GM10847 (cell line): ENCODE measurements around the gene PACS1.

Experiments
- POLR2A ChIP-seq: IDR thresholded peaks from 2 replicates; pipeline ENCODE4 v1.6.1; 2011; ENCODE audit not compliant: insufficient read length; ENCODE audit errors: extremely low read depth

The PACS1 gene

DNA sequence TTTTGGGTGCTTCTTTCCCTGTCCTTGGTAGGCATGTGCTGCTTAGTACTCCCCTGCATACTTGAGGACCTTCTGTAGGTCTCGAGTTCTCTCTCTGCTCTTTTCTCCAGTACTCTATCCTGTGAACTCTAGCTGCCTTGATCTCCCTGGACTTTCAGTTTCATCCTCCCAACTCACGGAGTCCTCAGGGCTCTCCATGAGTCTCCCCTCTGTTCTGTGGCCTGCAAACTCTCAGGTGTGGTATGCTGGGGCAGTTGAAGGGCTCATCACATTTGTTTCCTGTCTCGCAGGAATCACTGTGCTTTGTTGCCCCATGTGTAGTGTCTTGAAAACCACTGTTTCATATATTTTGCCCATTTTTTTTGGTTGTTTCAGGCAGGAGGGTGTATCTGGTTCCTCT, 3.3 kb upstream of the PACS1 start:
- TF ChIP-seq POLR2A: no peak

DNA sequence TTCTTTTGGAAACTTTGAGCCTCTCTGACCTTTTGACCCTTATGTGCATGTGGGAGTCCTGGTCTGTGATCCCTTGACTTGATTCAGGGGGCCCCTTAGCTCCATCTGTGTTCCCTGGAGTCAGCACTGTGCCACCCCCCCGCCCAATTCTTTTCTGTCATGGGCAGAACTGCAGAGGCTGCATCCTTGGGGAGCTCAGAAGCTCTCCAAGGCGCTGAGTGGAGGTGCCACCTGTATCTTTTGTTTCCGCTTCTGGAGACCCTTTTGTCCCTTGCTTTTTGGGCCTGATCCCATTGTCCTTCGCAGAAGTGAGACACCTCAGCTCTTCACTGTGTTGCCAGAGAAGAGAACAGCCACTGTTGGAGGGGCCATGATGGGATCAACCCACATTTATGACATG, 2.4 kb upstream of the PACS1 start:
- TF ChIP-seq POLR2A: no peak

DNA sequence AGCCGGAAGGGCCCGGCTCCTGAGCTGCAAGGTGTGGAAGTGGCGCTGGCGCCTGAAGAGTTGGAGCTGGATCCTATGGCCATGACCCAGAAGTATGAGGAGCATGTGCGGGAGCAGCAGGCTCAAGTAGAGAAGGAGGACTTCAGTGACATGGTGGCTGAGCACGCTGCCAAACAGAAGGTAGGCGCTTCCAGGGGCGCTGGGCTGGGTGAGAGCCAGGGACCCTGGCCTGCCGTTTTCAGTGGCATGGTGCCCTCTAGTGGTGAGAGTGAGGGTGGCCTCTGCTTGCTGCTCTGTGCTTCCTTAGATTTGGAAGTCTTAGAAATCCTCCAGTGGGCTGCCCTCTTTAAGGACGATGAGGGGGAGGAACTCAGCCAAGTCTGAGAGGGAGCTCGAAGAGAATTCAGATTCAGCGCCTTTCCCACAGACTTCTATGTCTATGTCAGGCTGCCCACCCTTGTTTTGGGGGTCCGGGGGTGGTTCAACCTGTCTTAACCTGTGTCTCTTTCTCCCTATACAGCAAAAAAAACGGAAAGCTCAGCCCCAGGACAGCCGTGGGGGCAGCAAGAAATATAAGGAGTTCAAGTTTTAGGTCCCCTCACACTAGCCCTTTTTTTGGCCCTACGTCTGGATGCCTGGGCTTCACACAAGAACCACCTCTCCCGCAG, 1.8 kb upstream of the PACS1 start:
- no peak for TF ChIP-seq POLR2A

DNA sequence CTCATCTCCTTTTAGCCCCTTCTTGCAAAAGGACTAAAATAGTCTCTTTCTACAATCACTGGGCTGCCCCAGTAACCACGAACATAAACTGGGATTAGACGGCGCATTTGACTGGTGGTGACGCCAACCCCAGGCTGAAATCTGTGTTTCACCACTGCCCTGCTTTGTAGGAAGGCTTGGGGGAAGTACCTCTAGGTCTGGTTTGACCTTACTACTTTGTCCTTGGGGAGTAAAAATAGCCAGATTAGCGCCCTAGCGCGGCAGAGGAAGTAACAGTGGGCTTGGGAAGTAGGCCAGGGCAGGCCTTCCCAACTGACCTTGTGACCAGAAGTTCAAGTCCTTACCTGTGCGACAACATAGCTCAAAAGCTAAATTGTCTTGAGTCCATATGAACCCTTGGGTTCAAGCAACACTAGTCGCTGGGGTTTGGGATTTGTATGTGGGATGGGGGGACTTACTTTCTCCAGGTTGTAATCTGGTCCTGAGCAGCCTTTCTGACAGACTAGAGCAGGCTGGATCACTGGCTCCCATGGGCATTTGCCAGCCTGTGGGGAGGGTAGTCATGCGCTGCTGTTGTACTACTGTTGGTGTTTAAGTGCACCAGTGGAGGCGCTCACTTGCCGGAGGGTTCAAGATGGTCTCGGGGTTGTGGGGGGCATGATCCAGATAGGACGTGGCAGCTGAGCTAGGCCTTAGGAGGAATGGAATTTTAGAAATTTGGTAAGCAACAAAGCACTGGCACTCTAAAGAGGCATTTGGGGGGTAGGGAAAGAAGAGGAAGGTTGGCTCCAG, 953 bp upstream of the PACS1 start:
- no peak for TF ChIP-seq POLR2A

DNA sequence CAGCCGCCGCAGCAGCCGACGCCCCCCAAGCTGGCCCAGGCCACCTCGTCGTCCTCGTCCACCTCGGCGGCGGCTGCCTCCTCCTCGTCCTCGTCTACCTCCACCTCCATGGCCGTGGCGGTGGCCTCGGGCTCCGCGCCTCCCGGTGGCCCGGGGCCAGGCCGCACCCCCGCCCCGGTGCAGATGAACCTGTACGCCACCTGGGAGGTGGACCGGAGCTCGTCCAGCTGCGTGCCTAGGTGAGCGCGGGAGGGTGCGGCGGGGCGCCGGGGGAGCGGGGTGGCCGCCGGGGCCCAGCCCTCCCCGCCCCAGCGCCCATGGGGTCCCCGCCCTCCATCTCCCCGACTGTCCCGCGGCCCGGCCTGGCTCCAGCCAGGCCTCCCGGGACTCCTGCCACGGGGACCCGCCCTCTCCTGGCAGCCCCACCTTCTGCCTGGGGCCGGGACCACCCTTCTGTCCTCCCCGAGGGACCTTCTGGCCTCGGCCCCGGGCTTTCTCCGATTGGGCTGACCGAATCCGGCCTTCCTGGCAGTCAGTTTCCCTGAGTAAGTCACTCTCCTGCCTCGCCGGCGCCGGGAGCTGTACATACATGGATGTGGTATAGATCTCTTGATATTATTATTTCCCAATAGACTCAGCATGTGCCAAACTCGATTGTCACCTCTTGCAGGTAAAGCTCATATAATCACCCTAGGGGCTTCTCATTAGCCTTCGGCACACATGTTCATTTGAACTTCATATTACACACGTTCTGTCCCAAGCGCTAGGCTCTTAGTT, 720 bp downstream of the PACS1 start:
- no peak for TF ChIP-seq POLR2A

DNA sequence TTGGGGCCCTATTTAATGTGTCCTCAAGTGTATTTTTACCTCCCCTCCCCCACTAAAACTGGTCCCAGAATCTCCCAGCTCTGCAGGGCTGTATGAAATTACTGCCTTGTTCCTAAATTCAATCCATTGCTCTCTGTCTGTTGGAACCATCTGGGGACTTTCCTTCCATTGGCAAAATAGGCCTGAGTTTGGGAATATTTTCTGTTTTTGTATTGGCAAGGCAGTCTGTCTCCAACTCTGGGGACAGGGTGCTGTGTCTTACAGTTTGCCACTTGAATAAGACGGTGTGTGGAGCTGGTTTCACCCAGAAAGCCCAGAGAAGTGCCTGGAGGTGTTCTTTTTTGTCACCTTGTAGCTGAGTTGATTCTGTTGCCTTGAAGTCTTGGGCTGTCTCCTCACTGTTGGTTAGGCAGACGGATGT, 1.3 kb downstream of the PACS1 start:
- TF ChIP-seq POLR2A: no peak

DNA sequence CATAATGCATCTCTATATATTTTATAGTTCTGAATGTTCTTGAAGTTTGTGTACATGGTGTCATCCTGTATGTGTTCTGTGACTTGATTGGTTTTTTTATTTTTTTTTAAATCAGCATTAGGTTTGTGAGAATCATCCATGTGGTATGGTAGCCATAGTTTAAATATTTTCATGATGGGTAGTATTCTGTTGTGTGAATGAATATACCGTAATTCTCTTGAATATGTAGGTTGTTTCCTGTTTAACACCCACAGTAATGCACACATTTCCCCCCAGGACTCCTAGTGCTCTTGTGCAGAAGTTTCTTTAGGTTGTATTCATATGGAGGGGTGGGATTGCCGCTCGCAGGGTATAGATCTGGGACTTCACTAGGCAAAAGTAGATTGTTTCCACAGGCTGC, 2.0 kb downstream of the PACS1 start:
- no peak for TF ChIP-seq POLR2A

DNA sequence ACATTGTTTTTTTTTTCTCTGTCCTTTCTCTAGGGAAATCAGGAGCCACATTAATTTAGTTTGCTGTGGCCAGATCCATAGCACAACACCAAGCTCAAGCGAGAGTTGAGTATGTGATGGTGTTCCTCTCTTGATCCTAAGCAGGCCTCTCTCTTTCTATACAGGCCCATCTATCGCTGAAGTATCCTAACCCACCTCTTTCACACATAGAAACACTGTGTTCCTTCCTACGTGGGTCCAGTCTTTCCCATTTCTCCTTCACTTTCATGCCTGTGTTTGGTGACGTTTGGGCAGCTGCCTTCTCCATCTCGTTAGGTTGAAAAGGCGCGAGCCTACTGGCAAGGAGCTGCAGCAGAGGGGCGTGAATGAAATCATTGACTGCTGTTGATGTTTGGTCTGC, 2.4 kb downstream of the PACS1 start:
- TF ChIP-seq POLR2A: no peak

DNA sequence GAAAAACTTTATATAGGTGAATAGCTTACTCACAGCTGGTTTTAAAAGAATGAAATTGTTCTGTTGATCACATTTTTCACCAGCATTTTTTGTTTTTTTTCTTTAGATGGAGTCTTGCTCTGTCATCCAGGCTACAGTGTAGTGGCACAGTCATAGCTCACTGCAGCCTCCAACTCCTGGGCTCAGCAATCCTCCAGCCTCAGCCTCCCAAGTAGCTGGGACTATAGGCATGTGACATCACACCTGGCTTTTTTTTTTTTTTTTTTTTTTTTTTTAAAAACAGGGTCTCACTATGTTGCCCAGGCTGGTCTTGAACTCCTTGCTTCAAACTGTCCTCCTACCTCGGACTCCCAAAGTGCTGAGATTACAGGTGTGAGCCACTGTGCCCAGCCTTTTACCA, 3.6 kb downstream of the PACS1 start:
- TF ChIP-seq POLR2A: no peak

DNA sequence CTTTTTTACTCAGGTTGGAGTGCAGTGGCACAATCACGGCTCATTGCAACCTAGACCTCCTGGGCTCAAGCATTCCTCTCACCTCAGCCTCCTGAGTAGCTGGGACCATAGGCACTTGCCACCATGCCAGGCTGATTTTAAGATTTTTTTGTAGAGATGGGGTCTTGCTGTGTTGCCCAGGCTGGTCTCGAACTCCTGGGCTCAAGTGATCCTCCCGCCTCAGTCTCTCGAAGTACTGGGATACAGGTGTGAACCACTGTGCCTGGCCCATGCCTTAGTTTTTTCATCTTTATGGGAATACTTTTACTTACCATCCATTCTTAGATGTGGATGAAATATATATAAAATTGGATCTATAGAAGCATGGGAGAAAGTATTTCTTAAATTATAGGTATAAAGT, 5.2 kb downstream of the PACS1 start:
- no peak for TF ChIP-seq POLR2A

DNA sequence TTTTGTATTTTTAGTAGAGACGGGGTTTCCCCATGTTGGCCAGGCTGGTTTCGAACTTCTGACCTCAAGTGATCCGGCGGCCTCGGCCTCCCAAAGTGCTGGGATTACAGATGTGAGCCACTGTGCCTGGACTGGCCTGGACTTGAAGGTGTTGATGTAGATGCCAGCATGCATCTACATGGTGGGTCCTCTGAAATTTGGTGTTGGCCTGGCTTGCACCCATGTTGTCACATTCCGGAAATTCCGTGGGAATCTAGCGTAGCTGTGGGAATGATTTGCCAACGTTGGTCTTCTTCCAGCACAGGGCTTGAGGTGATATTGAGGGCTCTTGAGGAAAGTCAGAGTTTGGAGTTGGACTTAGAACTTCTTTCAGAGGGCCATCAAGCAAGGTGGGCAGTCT, 6.5 kb downstream of the PACS1 start:
- no peak for TF ChIP-seq POLR2A

DNA sequence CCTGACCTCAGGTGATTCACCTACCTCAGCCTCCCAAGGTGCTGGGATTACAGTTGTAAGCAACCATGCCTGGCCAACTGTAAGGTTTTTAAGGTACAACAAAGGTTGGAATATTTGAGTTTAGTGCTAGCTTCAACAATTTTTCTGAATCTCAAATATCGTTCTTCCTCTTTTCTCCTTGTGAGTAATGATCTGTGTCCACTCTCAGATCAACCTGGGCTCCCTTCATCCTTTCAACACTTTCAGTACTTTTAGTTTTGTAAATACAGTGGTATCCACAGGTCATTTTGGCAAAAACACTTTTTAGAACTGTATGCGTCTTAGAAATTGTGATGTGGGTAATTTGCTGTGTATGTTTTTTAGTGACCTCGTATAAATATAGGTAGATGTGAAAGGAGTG, 7.9 kb downstream of the PACS1 start:
- TF ChIP-seq POLR2A: no peak

DNA sequence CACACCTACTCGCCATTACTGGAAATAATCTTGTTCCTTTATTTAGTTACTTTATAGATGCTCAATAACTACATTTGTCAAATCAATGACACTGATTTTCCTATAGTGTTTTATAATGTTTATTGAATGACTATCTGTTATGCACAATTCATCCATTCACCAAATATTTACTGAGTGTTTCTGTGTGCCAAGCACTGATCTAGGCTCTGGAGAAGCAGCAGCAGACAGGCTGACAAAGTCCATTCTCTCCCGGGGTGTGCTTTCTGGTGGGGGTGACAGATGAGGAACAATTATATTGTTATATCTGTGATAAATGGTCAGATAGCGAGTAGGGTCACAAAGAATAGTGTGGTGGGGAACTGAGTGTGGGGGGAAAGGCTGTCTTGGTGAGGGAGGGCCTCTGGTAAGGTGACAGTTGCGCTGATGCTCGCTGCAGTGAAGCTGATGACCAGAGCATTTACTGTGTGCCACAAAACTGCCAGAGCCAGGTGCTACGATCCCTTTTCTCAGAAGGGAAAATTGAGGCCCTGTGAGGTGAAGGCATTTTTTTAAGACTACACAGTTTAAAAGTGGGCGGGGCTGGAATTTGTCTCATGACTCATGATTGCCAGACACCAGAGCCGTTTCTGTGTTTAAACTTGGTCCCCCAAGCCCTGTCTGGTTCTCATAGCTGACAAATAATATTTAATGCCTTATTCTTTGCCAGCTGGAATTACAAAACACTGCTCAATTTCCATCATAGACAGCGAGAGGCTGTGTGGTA, 10.2 kb downstream of the PACS1 start:
- TF ChIP-seq POLR2A: no peak

DNA sequence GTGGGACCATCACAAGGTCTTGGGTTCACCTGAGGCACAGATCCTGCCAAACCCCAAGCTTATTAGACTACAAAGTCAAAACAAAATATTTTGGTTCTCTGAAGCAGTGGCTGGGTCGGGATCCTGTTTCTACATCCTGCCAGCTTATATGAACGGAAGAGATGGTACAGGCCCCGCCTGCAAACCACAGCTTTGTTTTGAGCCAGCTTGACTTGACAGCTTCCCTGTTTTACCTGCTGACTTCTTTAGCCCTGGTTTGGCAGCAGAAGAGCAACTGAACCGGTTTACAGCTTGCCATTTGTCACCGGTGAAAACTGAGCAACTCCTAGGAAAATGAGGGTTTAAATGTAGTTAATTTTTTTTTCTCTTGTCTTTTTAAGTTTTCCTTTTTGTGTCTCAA, 11.4 kb downstream of the PACS1 start:
- no peak for TF ChIP-seq POLR2A

DNA sequence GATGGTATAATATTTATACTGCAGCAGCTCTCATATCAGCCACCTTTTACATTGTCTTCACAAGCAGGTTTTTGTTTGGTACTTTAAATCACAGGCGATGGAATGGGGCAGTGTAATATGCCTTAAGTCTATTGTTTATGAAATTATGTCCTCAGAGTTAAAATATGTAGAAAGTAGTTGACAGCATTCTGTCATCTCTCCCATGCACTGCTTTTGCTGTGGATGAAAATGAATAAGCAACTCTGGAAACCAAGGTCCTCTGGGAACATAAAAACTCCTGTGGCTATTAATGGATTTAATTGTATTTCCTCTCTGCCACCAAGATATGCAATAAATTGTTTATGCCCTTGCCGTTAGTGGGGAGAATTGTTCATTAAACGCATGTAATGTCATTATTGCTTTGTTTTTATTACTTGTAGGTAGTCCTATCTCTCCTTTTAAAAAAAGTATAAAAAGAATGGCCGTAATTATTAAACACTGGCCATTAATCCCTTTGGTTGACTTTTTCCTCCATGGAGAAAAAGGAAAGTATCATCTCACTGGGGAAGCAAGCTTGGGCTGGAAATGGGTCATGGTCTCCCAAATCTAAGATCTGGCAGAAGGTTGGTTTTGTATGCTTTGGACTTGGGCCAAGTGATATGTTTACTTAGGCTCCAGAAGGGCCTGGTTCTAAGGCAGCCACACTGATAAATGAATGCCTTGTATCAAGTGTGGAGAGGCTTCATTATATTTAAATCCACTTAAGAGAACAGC, 13.1 kb downstream of the PACS1 start:
- TF ChIP-seq POLR2A: no peak
